Purkinje cell (primary cell): ENCODE measurements around the gene TPD52L1. TPM values are rescaled to one million over a fixed set of nuclear protein-coding genes. Genes with fewer than 3 reads are reported as not detected.

ENCODE experiments used
- polyA plus RNA-seq: library from polyadenylated mRNA; unstranded; fragments of >200 nt; fragmentation: Nextera tagmentation; gene quantifications from 2 replicates; pipeline ENCODE4 v1.2.1, GENCODE V29; 2014

TPD52L1 gene
- polyA plus RNA-seq = 0.85 and 3.5 TPM in 2 replicates

GRCh38 chr6:125153391-125154117 lies at the start of gene TPD52L1:
TSS of gene TPD52L1 (plus strand) at chr6:125153773. CDS start at chr6:125153952, 179 bp downstream.

GRCh38 chr6:125301435-125302391 lies 148.1 kb downstream of the TPD52L1 start, which contains the start of gene HDDC2:
TSS of gene HDDC2 (minus strand) at chr6:125301967. CDS start at chr6:125301932, 35 bp downstream.

Other genes with a start within 250 kb of the TPD52L1 start
- gene RNF217, start 191.3 kb upstream of the TPD52L1 start, polyA plus RNA-seq = 5.6 and 6.8 TPM in 2 replicates
- gene HDDC2, start 148.2 kb downstream of the TPD52L1 start, polyA plus RNA-seq = 183 and 247 TPM in 2 replicates